Measurements from ENCODE around the gene PCDH17.

DNA sequence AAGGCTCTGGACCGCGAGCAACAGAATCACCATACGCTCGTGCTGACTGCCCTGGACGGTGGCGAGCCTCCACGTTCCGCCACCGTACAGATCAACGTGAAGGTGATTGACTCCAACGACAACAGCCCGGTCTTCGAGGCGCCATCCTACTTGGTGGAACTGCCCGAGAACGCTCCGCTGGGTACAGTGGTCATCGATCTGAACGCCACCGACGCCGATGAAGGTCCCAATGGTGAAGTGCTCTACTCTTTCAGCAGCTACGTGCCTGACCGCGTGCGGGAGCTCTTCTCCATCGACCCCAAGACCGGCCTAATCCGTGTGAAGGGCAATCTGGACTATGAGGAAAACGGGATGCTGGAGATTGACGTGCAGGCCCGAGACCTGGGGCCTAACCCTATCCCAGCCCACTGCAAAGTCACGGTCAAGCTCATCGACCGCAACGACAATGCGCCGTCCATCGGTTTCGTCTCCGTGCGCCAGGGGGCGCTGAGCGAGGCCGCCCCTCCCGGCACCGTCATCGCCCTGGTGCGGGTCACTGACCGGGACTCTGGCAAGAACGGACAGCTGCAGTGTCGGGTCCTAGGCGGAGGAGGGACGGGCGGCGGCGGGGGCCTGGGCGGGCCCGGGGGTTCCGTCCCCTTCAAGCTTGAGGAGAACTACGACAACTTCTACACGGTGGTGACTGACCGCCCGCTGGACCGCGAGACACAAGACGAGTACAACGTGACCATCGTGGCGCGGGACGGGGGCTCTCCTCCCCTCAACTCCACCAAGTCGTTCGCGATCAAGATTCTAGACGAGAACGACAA lies 1.8 kb downstream of the PCDH17 start:
- TF ChIP-seq, protein P1, sequence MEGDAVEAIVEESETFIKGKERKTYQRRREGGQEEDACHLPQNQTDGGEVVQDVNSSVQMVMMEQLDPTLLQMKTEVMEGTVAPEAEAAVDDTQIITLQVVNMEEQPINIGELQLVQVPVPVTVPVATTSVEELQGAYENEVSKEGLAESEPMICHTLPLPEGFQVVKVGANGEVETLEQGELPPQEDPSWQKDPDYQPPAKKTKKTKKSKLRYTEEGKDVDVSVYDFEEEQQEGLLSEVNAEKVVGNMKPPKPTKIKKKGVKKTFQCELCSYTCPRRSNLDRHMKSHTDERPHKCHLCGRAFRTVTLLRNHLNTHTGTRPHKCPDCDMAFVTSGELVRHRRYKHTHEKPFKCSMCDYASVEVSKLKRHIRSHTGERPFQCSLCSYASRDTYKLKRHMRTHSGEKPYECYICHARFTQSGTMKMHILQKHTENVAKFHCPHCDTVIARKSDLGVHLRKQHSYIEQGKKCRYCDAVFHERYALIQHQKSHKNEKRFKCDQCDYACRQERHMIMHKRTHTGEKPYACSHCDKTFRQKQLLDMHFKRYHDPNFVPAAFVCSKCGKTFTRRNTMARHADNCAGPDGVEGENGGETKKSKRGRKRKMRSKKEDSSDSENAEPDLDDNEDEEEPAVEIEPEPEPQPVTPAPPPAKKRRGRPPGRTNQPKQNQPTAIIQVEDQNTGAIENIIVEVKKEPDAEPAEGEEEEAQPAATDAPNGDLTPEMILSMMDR (IDR thresholded peaks at IDR 0.05) = peak in 3 of 6 experiments; percentile 12 to 41 (median 13)
- TF ChIP-seq POLR2A (IDR thresholded peaks at IDR 0.05) = no peak
